ENCODE data around the gene C1orf167. TPM values are rescaled to one million over a fixed set of nuclear protein-coding genes. Genes with fewer than 3 reads are reported as not detected.

C1orf167 gene
- total and polyA plus RNA-seq, 10 of the 15 experiments (the other 5 are each of a cell fraction or from before 2014, with no cell fraction given) = 0.17 to 0.31 TPM; not detected in 8

- ATAC-seq = no peak
- ChIA-PET RAD21 (ENCODE audit: unreplicated experiment) (no interaction called here), POLR2A (no interaction called here), SMC1A (ENCODE audit: uncharacterized antibody, unreplicated experiment) (no interaction called here), CTCF (no interaction called here)
- H2AFZ ChIP-seq (ENCODE audit: control insufficient read depth, low read depth, low read length) = no peak overlapping the region
- intact Hi-C loops (cut with micrococcal nuclease; ENCODE audit: unreplicated experiment) = no loop called here
- TF ChIP-seq BCLAF1 (IDR thresholded peaks at IDR 0.05) (no peak), ZNF207 (IDR thresholded peaks at IDR 0.05; ENCODE audit: borderline replicate concordance) (no peak), NFYB (IDR thresholded peaks at IDR 0.05; ENCODE audit: insufficient read depth, low read depth, low read length) (no peak), KAT2A (conservative IDR thresholded peaks at IDR 0.05; ENCODE audit: control insufficient read depth, low read depth, low read length) (no peak), CHD1 (IDR thresholded peaks at IDR 0.05; ENCODE audit: low read depth, low read length) (no peak), EP300 (IDR thresholded peaks at IDR 0.05; ENCODE audit: borderline replicate concordance in 1 of 2, control insufficient read depth in 1 of 2, low read depth in 2 of 2, low read length in 2 of 2) (no peak), NR2C2 (IDR thresholded peaks at IDR 0.05; ENCODE audit: borderline replicate concordance, control insufficient read depth, insufficient read length, low read depth) (no peak), BCL3 (IDR thresholded peaks at IDR 0.05; ENCODE audit: borderline replicate concordance, insufficient read depth, low read depth, low read length, poor library complexity, severe bottlenecking) (no peak), POLR2A (IDR thresholded peaks at IDR 0.05; ENCODE audit: low read depth, low read length) (no peak), SRF (IDR thresholded peaks at IDR 0.05; ENCODE audit: low read depth in 2 of 2, low read length in 2 of 2) (no peak), ZNF217 (IDR thresholded peaks at IDR 0.05) (no peak)
- no peak overlapping the region for H3K27ac ChIP-seq (ENCODE audit: control insufficient read depth, insufficient read depth)
- no peaks in the 10 kb centered on the region; the same call in 2 of the 3 replicates for H3K9me3 ChIP-seq (replicated peaks; ENCODE audit: control insufficient read depth, insufficient read depth, low read length)
- in situ Hi-C loops (cut with MboI) = no loop called here
- H3K4me3 ChIP-seq = no peak overlapping the region
- H4K20me1 ChIP-seq (ENCODE audit: control insufficient read depth, insufficient read depth) = no peaks in the 10 kb centered on the region
- no peaks in the 10 kb centered on the region for H3K27me3 ChIP-seq (replicated peaks in 1 of 2; ENCODE audit: control insufficient read depth in 2 of 2, insufficient read depth in 2 of 2, low read length in 1 of 2)
- H3K9ac ChIP-seq (ENCODE audit: control insufficient read depth, insufficient read depth, low read length) = no peak overlapping the region
- H3K4me2 ChIP-seq (ENCODE audit: control insufficient read depth, insufficient read depth) = no peak overlapping the region
- 20% methylated on average over 7 of the region's 7 CpGs for WGBS (ENCODE audit: insufficient coverage, insufficient replicate concordance, low lambda C conversion rate, missing lambda C conversion rate)
- H3K4me1 ChIP-seq (ENCODE audit: control insufficient read depth, insufficient read depth, low read length) = 0 out of 2 replicates have a peak, but pooled peaks cover 4% of the 10 kb centered on the region
- DNase-seq (ENCODE audit: low read depth, low spot score) = no peak
- H3K36me3 ChIP-seq (ENCODE audit: control insufficient read depth in 2 of 2, insufficient read depth in 2 of 2, low read length in 1 of 2) = no peaks in the 10 kb centered on the region
- no peaks in the 10 kb centered on the region for H3K79me2 ChIP-seq (ENCODE audit: control insufficient read depth, insufficient read depth, low read length)
- no TSS peak for BruUV-seq (replicated peaks)
- FAIRE-seq = no peak
These were observed 8.3 kb upstream of the C1orf167 start for GRCh38 chr1:11753555-11754208.
